Tibial nerve (tissue), 3 donors: ENCODE results near the gene VRK1.

Experiments used
- EP300 ChIP-seq, 2 donors: sonication (generic); formaldehyde crosslinking; IDR thresholded peaks; one replicate each; pipeline ENCODE4 v1.6.1; 2017; ENCODE audit warnings: antibody characterized with exemption in 2 of 2, mild to moderate bottlenecking in 1 of 2
- POLR2A ChIP-seq, 2 donors: fragments of 450-650 bp; IDR thresholded peaks; one replicate each; pipeline ENCODE4 v1.6.1; 2017; ENCODE audit warnings: antibody characterized with exemption in 2 of 2, mild to moderate bottlenecking in 2 of 2, moderate library complexity in 2 of 2

DNA sequence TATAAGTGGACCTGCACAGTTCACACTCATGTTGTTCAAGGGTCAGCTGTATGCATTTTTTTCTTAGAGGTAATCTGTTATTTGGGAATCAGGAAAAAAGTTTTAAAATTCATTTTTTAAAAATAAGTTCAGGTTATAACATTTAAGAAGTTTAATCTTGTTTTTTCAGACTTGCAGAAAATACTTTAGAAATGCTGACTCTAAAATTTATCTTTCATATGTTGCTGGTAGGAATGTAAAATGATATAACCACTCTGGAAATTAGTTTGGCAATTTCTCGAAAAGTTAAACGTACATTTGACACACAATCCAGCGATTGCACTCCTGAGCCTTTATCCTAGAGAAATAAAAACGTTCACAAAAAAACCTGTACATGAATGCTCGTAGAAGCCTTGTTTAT, 4.7 kb downstream of the VRK1 start:
- TF ChIP-seq EP300 (IDR thresholded peaks at IDR 0.05), result no peak
- no peak for TF ChIP-seq POLR2A (IDR thresholded peaks at IDR 0.05)
